ENCODE results near the gene FAM20C. TPM values are rescaled to one million over a fixed set of nuclear protein-coding genes. Genes with fewer than 3 reads are reported as not detected.

FAM20C gene
- total RNA-seq, 4 donors from 2014 or later, result 46.5 to 79.2 (median 69.8) TPM

DNA sequence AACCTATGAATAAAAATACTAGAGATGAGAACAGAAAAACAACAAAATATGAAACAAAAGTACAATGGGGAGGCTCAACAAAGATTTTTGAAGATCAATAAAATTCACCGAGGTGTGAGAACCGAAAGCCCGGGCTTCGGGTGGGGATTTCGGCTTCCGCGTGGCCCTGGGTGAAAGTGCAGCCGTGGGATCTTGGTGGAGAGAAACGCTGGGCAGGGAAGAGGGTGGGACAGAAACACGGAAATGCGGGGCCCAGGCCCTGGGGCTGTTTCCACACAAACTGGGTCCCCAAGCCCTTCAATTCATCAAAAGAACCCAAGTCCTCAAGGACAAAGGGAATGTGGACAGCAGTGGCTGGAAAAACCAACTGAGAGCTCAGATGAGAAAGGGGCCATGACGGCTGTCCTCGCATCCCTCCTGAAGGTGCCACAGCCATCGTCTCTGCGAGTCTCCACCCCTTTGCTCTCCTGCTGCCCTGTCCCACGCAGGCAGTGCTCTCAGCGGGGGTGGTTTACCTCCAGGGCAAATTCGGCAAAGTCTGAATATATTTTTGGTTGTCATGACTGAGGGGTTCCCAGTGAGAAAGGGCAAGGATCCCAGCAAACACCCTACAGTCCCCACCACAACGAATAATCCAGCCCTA lies 117.3 kb downstream of the FAM20C start:
- H3K4me3 ChIP-seq, result no peak overlapping the region
- no peaks in the 10 kb centered on the region for H3K36me3 ChIP-seq
- TF ChIP-seq POLR2A (IDR thresholded peaks at IDR 0.05; ENCODE audit: low read depth) (no peak), EP300 (IDR thresholded peaks at IDR 0.05) (no peak), POLR2AphosphoS5 (IDR thresholded peaks at IDR 0.05) (no peak)
- no peak overlapping the region for H3K27ac ChIP-seq (replicated peaks in 1 of 4)
- intact Hi-C loops (cut with DNase I), result no loop called here
- H3K27me3 ChIP-seq, result peaks cover 0 to 27% (median 0%) of the 10 kb centered on the region in 4 donors
- WGBS, result 91% methylated on average over 19 of the region's 19 CpGs
- H3K4me1 ChIP-seq, result no peaks in the 10 kb centered on the region
- DNase-seq (ENCODE audit: extremely low spot score), result no peak
- peaks cover 0 to 11% (median 10%) of the 10 kb centered on the region in 4 donors for H3K9me3 ChIP-seq

Other genes with a start within 250 kb of the FAM20C start
- gene FOXL3, start 97.6 kb downstream of the FAM20C start, total RNA-seq, result not detected